ENCODE data around the gene GAB3. TPM values are rescaled to one million over a fixed set of nuclear protein-coding genes. Genes with fewer than 3 reads are reported as not detected.

Gene GAB3
- total and polyA plus RNA-seq, 9 of the 15 experiments (the other 6 are each of a cell fraction or from before 2014, with no cell fraction given) = 16.1 to 31.4 (median 20.2) TPM

- no TSS peak for BruUV-seq (replicated peaks)
- DNase-seq (ENCODE audit: extremely low read depth in 1 of 4, low spot score in 3 of 4) (peak in 1 of 4 experiments; percentile 32), FAIRE-seq (peak; percentile 15), ATAC-seq (peak; percentile 62)
- 0 out of 2 replicates have a peak overlapping the region, but pooled peaks have one; percentile 7 for H3K4me2 ChIP-seq (ENCODE audit: insufficient read depth, low read length)
- ChIA-PET POLR2A (interaction anchor here (1.3 kb wide), 1 partner anchor 29 kb away, joined by 3 read pairs; no protein-coding TSS in a partner anchor), CTCF (ENCODE audit: low intra/inter-chr PET ratio) (no interaction called here)
- intact Hi-C loops (cut with micrococcal nuclease) (no loop called here), in situ Hi-C loops (cut with MboI) (loop anchor here (25.0 kb wide), 1 partner anchor 147 kb away; the partner anchor contains the start of gene CTAG1A)
- 0 out of 2 replicates have a peak, but pooled peaks cover 4% of the 10 kb centered on the region for H4K20me1 ChIP-seq (replicated peaks; ENCODE audit: control insufficient read depth, insufficient read depth, low read length)
- TF ChIP-seq CEBPB (tag; IDR thresholded peaks at IDR 0.05) = 0 out of 2 replicates have a peak, but pooled peaks have one; percentile 23
- peak; percentile 46; the same call in 1 of the 2 replicates for TF ChIP-seq ZBTB33 (CRISPR knock-in tag; IDR thresholded peaks at IDR 0.05)
- no peak for TF ChIP-seq MEIS2 (IDR thresholded peaks at IDR 0.05; ENCODE audit: partially characterized antibody)
- TF ChIP-seq GABPA (tag; conservative IDR thresholded peaks at IDR 0.05; ENCODE audit: low read depth) = peak; percentile 22; the same call in 1 of the 2 replicates
- peak; percentile 58 for TF ChIP-seq EGR1 (conservative IDR thresholded peaks at IDR 0.05)
- no peak for TF ChIP-seq ZFX (CRISPR knock-in tag; IDR thresholded peaks at IDR 0.05)
- TF ChIP-seq HDAC2 (IDR thresholded peaks at IDR 0.05) = no peak
- H3K36me3 ChIP-seq (ENCODE audit: control insufficient read depth, insufficient read depth, low read length) = peaks cover 28% of the 10 kb centered on the region
- H3K9me1 ChIP-seq (ENCODE audit: control insufficient read depth, insufficient read depth, low read length) = no peaks in the 10 kb centered on the region
- peaks cover 80% of the 10 kb centered on the region for H3K79me2 ChIP-seq (ENCODE audit: control insufficient read depth, insufficient read depth, low read length)
- WGBS (ENCODE audit: insufficient coverage, low coverage, missing lambda C conversion rate) = 43% methylated on average over 8 of the region's 8 CpGs
- H3K27me3 ChIP-seq (ENCODE audit: control insufficient read depth in 2 of 2, insufficient read depth in 2 of 2, low read length in 2 of 2) = no peaks in the 10 kb centered on the region
- peak overlapping the region in 1 of 2 experiments; percentile 41; a peak in 1 of 4 replicates for H3K9ac ChIP-seq (ENCODE audit: insufficient read depth in 1 of 2, low read depth in 2 of 2, low read length in 2 of 2)
- H3K4me1 ChIP-seq (replicated peaks in 1 of 2; ENCODE audit: control insufficient read depth in 2 of 2, insufficient read depth in 2 of 2, low read length in 2 of 2) = peaks cover 4 to 53% of the 10 kb centered on the region in 2 experiments; a peak in 4 of 5 replicates
- H3K9me3 ChIP-seq (replicated peaks; ENCODE audit: control insufficient read depth, insufficient read depth, low read depth, low read length) = no peaks in the 10 kb centered on the region
- no peak overlapping the region for H3K4me3 ChIP-seq
- H2AFZ ChIP-seq (ENCODE audit: low read depth, low read length) = no peak overlapping the region
- peak overlapping the region; percentile 60; the same call in 2 of the 3 replicates for H3K27ac ChIP-seq (ENCODE audit: extremely low read depth, low read depth, low read length)
Observed at GRCh38 chrX:154734061-154734781, 16.7 kb downstream of the GAB3 start.

Measured in K562 (cell line).